HepG2 (cell line): ENCODE data around the gene GALNT18.

ENCODE experiments used
- ATF3 ChIP-seq: sonication (generic); formaldehyde crosslinking; IDR thresholded peaks from 2 replicates; pipeline ENCODE4 v1.4.0; 2020; ENCODE audit warnings: missing genetic modification reagents
- CTCF ChIP-seq: sonication (generic); formaldehyde crosslinking; IDR thresholded peaks from 2 replicates; pipeline ENCODE4 v1.5.0; 2020; ENCODE audit warnings: mild to moderate bottlenecking, missing genetic modification reagents, moderate library complexity
- E2F5 ChIP-seq: sonication (generic); formaldehyde crosslinking; conservative IDR thresholded peaks from 2 replicates; pipeline ENCODE4 v1.4.0; 2020; ENCODE audit warnings: missing genetic modification reagents
- EP300 ChIP-seq, 3 experiments: sonication (generic) in 1 of 3; formaldehyde crosslinking in 1 of 3; IDR thresholded peaks; 2 replicates each; pipeline versions ENCODE4 v1.5.1 to v1.6.1; 2011 to 2020; ENCODE audit warnings: low read depth in 2 of 3, low read length in 2 of 3, borderline replicate concordance in 1 of 3, improper control_type of control experiment in 1 of 3, mild to moderate bottlenecking in 1 of 3, missing genetic modification reagents in 1 of 3, moderate library complexity in 1 of 3
- NFE2L1 ChIP-seq: sonication (generic); formaldehyde crosslinking; IDR thresholded peaks from 2 replicates; pipeline ENCODE4 v1.4.0; 2020; ENCODE audit warnings: missing genetic modification reagents, mild to moderate bottlenecking, borderline replicate concordance
- POLR2A ChIP-seq, 2 experiments: IDR thresholded peaks; 2 replicates each; pipeline ENCODE4 v1.6.1; 2011; ENCODE audit warnings: low read depth in 2 of 2, low read length in 2 of 2, mild to moderate bottlenecking in 1 of 2, moderate library complexity in 1 of 2; ENCODE audit not compliant: insufficient read depth in 1 of 2
- RAD51 ChIP-seq: fragments of 450-650 bp; IDR thresholded peaks from 2 replicates; pipeline ENCODE4 v1.6.1; 2016; ENCODE audit warnings: borderline replicate concordance
- SRSF1 ChIP-seq: fragments of 200-400 bp; formaldehyde crosslinking; optimal IDR thresholded peaks from 2 replicates; pipeline ENCODE3; 2017; ENCODE audit warnings: mild to moderate bottlenecking, low read depth, low read length, moderate library complexity
- TAF1 ChIP-seq: sonication (generic); formaldehyde crosslinking; IDR thresholded peaks from 2 replicates; pipeline ENCODE4 v1.4.0; 2020; ENCODE audit warnings: missing genetic modification reagents
- ZBTB10 ChIP-seq: sonication (generic); formaldehyde crosslinking; IDR thresholded peaks from 2 replicates; pipeline ENCODE4 v1.4.0; 2020; ENCODE audit warnings: missing genetic modification reagents, borderline replicate concordance

DNA sequence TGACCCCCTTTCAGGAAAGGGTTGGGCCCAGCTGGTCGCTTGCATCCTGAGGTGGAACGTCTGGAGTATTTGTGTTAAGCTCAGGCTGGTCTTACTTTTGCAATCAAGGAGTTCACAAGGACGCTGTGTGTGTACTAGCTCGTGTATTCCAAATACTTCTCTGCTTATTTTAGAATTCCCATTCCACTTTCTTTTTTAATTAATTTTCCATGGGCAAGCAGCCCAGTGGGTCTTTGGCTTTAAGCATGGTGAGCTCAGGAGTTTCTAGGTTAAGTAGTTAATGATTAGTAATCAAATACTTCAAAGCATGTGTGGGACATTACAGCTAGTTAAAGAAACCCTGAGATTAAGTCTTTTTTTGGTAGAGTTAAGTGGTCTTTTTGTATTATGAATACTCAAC lies 337.3 kb downstream of the GALNT18 start:
- TF ChIP-seq RAD51, result no peak
- TF ChIP-seq CTCF (CRISPR knock-in tag), result no peak
- TF ChIP-seq SRSF1, result no peak
- no peak for TF ChIP-seq TAF1 (CRISPR knock-in tag)
- TF ChIP-seq ATF3 (CRISPR knock-in tag), result no peak
- TF ChIP-seq NFE2L1, result no peak
- TF ChIP-seq ZBTB10, result no peak
- TF ChIP-seq E2F5 (CRISPR knock-in tag), result no peak
- no peak for TF ChIP-seq EP300 (IDR thresholded peaks at IDR 0.05; ENCODE audit: low read depth in 2 of 2, low read length in 2 of 2)
- no peak for TF ChIP-seq EP300 (CRISPR knock-in tag; IDR thresholded peaks at IDR 0.05; ENCODE audit: borderline replicate concordance)
- no peak for TF ChIP-seq POLR2A (IDR thresholded peaks at IDR 0.05; ENCODE audit: insufficient read depth in 1 of 2, low read depth in 2 of 2, low read length in 2 of 2)
